COLO829 (cell line): ENCODE data around the gene HAT1.
"Not testable (repeated sequence)": the region's sequence is repeated elsewhere in the genome, so short reads cannot be mapped to it uniquely, and the experiment has no call there.

Source experiments
- DNase-seq: peaks from one replicate; pipeline ENCODE4 v3.0.0; 2012; ENCODE audit warnings: low spot score

HAT1 gene

GRCh38 chr2:171922230-171923022, at the start of gene HAT1:
Gene HAT1, plus strand, starts transcription at chr2:171922461. Its CDS starts 40 bp downstream, at chr2:171922501.
- DNase-seq, result peak; percentile 99

DNA sequence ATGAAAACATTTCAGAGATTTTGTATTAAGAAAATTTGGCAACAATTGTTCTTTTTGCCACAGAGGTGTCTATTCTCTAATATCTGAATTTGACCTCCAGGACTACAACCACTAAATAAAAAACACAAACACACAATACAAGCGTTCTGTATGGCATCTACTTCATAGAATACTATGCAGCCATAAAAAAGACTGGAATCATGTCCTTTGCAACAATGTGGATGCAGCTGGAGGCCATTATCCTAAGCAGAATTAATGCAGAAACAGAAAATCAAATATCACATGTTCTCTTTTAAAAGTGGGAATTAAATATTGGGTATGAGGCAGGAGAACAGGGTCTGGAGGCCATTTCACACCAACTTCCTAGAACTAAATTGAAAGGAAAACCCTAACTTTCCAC, 47.7 kb upstream of the HAT1 start:
- no peak for DNase-seq

DNA sequence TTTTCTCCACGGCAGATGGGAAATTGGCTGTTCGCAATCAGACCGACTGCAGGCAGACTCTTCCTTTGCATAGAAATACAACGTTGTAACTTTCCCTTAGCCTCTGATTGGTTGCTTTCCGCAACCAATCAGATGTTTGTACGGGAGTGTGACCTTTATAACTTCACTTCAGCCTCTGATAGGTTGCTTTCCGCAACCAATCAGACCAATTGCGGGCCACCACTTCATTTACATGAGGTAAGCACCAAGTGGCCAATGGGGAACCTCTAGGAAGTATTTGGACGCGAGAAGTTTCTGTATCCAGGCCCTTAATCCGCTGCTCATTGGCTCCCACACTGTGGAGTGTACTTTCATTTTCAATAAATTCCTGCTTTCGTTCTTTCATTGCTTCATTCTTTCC, 47.3 kb upstream of the HAT1 start:
- no peak for DNase-seq

- DNase-seq, result no peak
These were observed 43.7 kb upstream of the HAT1 start for GRCh38 chr2:171878481-171878993.

DNA sequence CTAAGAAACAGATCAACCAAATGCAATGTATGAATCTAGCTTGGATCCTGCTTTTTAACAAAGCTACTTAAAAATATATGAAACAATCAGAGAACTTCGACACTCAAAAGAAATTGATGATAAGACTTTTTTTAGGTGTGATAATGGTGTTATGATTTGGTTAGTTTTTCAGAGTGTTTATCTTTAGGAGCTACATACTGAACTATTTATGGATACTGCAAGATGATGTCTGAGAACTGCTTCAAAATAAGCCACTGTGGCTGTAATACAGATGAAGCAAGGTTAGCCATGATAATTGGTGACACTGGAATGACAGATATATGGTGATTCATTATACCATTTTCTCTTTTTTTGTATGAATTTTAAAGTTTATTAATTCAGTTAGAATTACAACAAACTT, 42.4 kb upstream of the HAT1 start:
- no peak for DNase-seq

DNA sequence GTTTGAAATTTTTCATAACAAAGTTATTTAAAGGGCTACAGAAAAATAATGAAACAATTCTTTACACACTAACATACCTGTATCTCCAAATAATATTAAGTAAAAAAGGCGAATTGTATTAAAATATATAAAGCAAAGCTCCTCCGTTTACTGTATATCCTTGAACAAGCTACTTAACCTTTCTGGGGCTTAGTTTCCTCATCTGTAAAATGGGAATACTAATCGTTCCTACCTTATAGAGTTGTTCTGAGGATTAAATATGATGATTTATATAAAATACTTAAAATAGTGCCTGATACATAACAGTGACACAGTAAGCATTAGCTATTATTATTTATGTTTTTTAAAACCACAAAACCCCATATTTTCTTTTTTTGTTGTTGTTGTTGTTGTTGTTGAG, 41.5 kb upstream of the HAT1 start:
- DNase-seq, result no peak

GRCh38 chr2:171882089-171882769, 40.0 kb upstream of the HAT1 start:
- no peak for DNase-seq

DNA sequence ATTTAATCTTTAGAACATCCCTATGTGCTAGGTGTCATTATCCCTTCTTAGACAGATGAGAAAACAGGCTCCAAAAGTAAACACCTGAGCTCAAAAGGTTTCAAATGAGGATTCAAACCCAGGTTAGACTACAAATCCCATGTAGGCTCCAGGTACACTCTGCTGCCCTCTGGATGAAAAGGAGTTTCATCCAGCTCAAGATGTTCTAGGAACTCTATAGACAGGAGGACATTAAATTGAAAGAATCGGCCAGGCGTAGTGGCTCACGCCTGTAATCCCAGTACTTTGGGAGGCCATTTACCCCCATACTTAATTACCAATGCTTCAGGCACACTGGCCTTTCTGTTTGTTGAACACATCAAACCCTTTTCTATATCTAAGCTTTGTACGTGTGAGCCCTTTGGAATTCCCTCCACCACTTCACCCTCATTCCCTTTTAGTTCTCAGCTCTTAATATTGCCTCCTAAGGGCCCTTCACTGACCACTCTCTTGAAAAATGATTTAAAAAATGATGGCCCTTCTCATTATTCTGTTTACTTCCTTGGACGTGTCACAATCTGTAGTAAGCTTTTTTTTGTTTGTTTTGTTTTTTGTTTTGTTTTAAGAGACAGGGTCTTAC, 38.9 kb upstream of the HAT1 start:
- no peak for DNase-seq

DNA sequence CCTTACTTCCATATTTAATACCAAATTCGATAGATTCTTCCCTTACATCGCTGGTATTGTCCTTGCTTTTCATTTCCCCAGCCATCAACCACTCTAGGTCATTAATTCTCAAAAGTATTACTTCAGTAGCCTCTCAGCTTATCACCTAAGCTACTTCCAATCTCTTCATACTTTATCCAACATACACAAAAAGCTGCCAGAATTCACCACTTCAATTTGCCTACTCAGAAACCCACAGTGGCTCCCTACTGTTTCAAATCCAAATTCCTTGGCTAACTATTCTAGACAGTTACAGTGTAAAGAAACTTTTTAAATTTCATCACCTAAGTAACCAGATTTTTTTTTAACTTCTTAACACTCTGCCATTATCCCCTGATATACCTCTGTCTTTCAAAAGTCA, 32.9 kb upstream of the HAT1 start:
- DNase-seq, result no peak

DNA sequence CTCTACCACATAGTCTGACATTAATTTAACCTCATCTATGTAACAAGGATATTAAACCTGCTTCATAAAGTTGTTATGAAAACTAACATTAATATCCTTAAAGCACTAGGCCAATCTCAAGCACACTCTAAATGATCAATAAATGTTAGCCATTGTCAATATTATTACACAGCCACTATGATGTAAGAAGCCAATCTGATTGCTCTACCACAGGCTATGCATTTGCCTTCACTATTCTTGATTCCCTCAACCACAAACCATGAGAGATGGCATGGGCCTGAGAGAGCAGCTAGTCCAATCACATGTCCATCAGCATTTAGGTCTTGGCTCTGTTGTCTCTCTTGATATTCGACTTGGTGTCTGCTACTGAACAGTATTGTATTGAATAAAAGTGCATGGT, 32.5 kb upstream of the HAT1 start:
- DNase-seq, result no peak

DNA sequence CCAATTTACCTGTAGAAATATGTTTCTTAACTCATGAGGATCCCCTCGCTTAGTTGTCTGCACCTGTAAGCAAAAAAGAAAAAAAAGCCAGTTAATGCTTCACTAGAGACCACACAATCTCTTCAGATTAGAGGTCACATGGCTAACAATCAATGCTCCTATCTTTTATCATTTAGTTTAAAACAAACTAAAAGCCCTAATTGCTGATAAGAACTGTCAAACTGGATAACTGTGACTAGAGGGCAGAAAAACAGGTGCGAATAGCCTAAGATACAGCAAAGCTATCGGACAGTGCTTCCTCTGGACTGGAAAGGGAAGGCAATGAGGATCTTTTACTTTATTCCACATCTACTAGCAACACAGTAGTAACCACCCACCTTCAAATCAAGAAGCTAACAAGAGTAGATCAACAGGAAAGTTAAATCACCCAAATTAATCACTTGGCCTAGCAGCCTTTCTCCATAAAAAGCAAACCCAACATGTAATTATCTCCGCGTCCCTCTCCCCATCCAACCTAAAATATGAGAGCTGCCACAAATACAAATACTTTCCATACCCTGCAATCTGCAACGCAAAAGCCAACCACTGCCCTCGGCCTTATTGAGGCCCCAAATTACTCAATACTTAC, 29.0 kb upstream of the HAT1 start:
- DNase-seq, result no peak

- DNase-seq, result peak; percentile 82
These were observed 28.2 kb upstream of the HAT1 start, which contains the start of gene SLC25A12 for GRCh38 chr2:171893824-171894611. Gene SLC25A12, minus strand, starts transcription at chr2:171894244. Its CDS starts 30 bp downstream, at chr2:171894214.

GRCh38 chr2:171894612-171894947, 27.7 kb upstream of the HAT1 start:
- no peak for DNase-seq

DNA sequence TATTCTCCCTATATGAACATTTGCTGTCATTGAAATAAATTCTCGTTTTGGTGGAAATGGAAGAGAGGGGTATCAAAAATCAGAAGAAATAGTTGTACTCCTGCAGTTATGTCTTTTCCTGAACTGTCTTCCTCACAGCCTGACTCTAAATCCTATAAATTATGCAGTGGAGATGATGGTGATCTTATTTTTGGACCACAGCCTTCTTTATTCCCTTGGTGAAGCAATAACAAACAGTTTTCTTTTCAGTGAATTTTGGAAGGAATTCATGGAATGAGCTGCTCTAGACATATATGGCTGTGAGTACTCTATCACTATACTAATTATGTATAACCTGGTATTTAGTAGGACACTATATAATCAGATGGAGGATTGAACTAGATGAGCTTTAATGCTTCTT, 26.5 kb upstream of the HAT1 start:
- DNase-seq, result no peak

GRCh38 chr2:171899623-171900282, 22.5 kb upstream of the HAT1 start:
- DNase-seq, result not testable (repeated sequence)

DNA sequence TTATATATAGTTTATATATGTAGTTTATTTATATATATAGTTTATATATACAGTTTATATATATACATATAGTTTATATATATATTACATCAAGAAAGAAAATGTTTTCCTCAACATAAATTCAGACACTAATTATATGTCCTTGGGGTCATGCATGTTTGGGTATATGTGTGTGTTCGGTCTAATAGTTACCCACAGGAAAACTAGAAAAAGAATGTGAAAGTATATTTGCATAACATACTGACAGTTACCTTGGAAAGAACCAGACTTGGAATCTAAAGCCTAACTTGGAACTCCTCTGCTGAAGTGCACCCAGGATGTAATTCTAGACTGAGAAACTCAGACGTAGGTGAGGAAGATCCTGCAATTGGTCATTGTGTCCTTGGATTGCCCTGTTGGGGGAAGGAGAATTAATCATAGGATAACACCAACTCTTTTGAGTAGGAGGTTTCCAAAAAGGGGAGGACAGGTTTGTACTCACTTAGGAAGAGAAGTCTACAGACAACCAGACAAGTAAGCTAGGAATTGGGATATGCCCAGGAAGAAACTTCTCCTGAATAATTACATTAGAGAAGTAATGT, 19.3 kb upstream of the HAT1 start:
- DNase-seq, result no peak

DNA sequence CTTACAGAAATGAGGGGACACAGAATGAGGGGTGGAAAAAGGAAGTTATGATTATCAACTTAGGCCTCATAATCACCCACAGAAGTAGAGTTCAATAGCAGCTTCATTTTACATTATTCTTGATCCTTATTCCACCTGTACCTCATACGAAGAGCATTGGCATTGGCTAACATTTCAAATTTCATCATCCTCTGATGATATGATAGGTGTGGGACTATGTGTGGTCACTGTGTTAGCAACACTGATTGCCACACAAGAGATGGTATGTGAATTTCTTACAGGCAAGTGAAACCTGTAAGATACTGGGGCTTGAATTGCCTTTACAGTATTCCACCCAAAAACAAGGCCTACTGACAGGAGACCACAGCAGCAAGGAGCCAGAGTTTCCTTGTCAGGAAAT, 14.0 kb upstream of the HAT1 start:
- no peak for DNase-seq

DNA sequence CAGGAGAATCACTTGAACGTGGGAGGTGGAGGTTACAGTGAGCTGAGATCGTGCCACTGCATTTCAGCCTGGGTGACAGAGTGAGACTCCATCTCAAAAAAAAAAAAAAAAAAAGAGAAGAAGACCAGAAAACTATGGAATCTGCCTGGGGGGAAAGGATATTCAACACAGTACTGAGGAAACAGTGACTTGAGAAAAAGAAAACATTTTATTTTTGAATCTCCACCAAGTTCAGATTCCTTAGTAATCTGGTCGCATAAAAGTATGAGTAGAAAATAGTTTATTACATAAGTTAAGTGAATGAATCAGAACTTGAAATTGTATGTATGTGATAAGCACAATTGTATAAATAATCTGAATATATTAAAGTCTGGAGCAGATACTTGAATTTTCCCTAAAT, 13.0 kb upstream of the HAT1 start:
- no peak for DNase-seq

GRCh38 chr2:171910494-171910893, 11.8 kb upstream of the HAT1 start:
- DNase-seq, result no peak

- no peak for DNase-seq
These were observed 8.7 kb upstream of the HAT1 start for GRCh38 chr2:171913517-171913916.

DNA sequence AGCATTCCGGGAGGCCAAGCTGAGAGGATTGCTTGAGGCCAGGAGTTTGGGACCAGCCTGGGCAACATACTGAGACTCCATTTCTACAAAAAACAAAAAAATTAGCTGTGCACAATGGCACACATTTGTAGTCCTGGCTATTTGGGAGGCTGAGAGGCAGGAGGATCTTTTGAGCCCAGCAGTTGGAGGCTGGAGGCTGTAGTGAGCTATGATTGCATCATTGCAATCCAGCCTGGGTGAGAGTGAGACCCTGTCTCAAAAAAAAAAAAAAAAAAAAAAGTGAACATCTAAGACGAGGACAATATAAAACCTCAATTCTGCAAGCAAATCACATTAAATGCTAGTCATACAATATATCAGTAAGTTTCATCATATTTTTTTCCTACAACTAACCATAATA, 2.8 kb upstream of the HAT1 start:
- DNase-seq, result no peak
